K562 (cell line): Measurements from ENCODE around the gene FASN. TPM values are rescaled to one million over a fixed set of nuclear protein-coding genes. Genes with fewer than 3 reads are reported as not detected.

Experiments used
- ATAC-seq: fragments of 200-7000 bp; cut with Tn5 transposase; 3 replicates; pipeline ENCODE4 v1.9.1; 2020; ENCODE audit warnings: moderate library complexity
- BruUV-seq: library from RNA; stranded (reverse); fragments of 400-500 nt; replicated peaks from 2 replicates; lab custom pipeline; 2021; lab: Mats Ljungman, UMichigan
- CTCF ChIA-PET: fragments of 300-600 bp; formaldehyde crosslinking; extraction: SDS; loops from one replicate; lab custom pipeline; 2021; ENCODE audit warnings: low intra/inter-chr PET ratio; lab: Yijun Ruan, JAX
- POLR2A ChIA-PET: fragments of 300-600, 350-650 bp; sonication (Branson Sonifier 250); formaldehyde crosslinking; extraction: SDS; loops from one replicate; lab custom pipeline; 2021; ENCODE audit warnings: antibody characterized with exemption, inconsistent platforms; lab: Yijun Ruan, JAX
- DNase-seq, 4 experiments: peaks; one replicate each; pipeline versions ENCODE4 v3.0.0 to v3.0.0-alpha.2; 2011 to 2018; ENCODE audit warnings: low spot score in 3 of 4, mixed read lengths in 3 of 4; ENCODE audit errors: extremely low read depth in 1 of 4
- FAIRE-seq: peaks from 2 replicates; lab custom pipeline; 2011; peaks lifted over from hg19 to GRCh38; lab: Jason Lieb, UNC
- H2AFZ ChIP-seq: 2 replicates; pipeline ENCODE4 v1.6.0; 2011; ENCODE audit warnings: low read depth, low read length, control low read depth, inconsistent platforms
- H3K27ac ChIP-seq: fragments of 200-600 bp; 3 replicates; pipeline ENCODE4 v1.8.0; 2011; ENCODE audit warnings: low read depth, mild to moderate bottlenecking, control low read depth, inconsistent platforms, low read length, moderate library complexity, mixed read lengths; ENCODE audit errors: extremely low read depth
- H3K27me3 ChIP-seq, 2 experiments: fragments of 300-600 bp in 1 of 2; 2 replicates in 1 of 2; 3 replicates in 1 of 2; pipeline versions ENCODE4 v1.6.0 to v1.8.0; 2011; ENCODE audit warnings: inconsistent platforms in 2 of 2, low read length in 2 of 2, mild to moderate bottlenecking in 1 of 2, mixed read lengths in 1 of 2, moderate library complexity in 1 of 2; ENCODE audit not compliant: control insufficient read depth in 2 of 2, insufficient read depth in 2 of 2
- H3K36me3 ChIP-seq: fragments of 300-600 bp; 3 replicates; pipeline ENCODE4 v1.8.0; 2011; ENCODE audit warnings: mild to moderate bottlenecking, low read length, inconsistent platforms; ENCODE audit not compliant: control insufficient read depth, insufficient read depth
- H3K4me1 ChIP-seq, 2 experiments: fragments of 200-600 bp in 1 of 2; replicated peaks in 1 of 2; 2 replicates in 1 of 2; 3 replicates in 1 of 2; pipeline versions ENCODE4 v1.5.1 to v1.8.0; 2011; ENCODE audit warnings: inconsistent platforms in 2 of 2, low read length in 2 of 2, mild to moderate bottlenecking in 1 of 2, mixed read lengths in 1 of 2, moderate library complexity in 1 of 2; ENCODE audit not compliant: control insufficient read depth in 2 of 2, insufficient read depth in 2 of 2
- H3K4me2 ChIP-seq: 2 replicates; pipeline ENCODE4 v1.6.1; 2011; ENCODE audit warnings: low read length, control low read depth, inconsistent platforms, mixed read lengths; ENCODE audit not compliant: insufficient read depth
- H3K4me3 ChIP-seq: fragments of 200-600 bp; sonication (generic), shearing (Covaris generic); 2 replicates; pipeline ENCODE4 v1.5.1; 2016; ENCODE audit warnings: control low read depth, inconsistent platforms
- H3K79me2 ChIP-seq: fragments of 200-600 bp; 3 replicates; pipeline ENCODE4 v1.8.0; 2011; ENCODE audit warnings: low read length, inconsistent platforms; ENCODE audit not compliant: control insufficient read depth, insufficient read depth
- H3K9ac ChIP-seq, 2 experiments: 2 replicates each; pipeline versions ENCODE4 v1.6.0 to v1.6.1; 2011; ENCODE audit warnings: low read depth in 2 of 2, low read length in 2 of 2, control low read depth in 1 of 2, inconsistent platforms in 1 of 2, mild to moderate bottlenecking in 1 of 2, mixed read lengths in 1 of 2; ENCODE audit not compliant: insufficient read depth in 1 of 2
- H3K9me1 ChIP-seq: one replicate; pipeline ENCODE4 v1.6.0; 2011; ENCODE audit warnings: inconsistent platforms, mild to moderate bottlenecking, low read length, moderate library complexity; ENCODE audit not compliant: control insufficient read depth, insufficient read depth
- H3K9me3 ChIP-seq: replicated peaks from 2 replicates; pipeline ENCODE4 v1.5.1; 2011; ENCODE audit warnings: low read depth, low read length, inconsistent platforms; ENCODE audit not compliant: control insufficient read depth, insufficient read depth
- H4K20me1 ChIP-seq: replicated peaks from 2 replicates; pipeline ENCODE4 v1.6.1; 2011; ENCODE audit warnings: low read length, inconsistent platforms, mixed read lengths; ENCODE audit not compliant: control insufficient read depth, insufficient read depth
- ARID2 ChIP-seq: fragments of 450-650 bp; IDR thresholded peaks from 2 replicates; pipeline ENCODE4 v1.6.1; 2017; ENCODE audit warnings: antibody characterized with exemption, mild to moderate bottlenecking
- EZH2 ChIP-seq: IDR thresholded peaks from 2 replicates; pipeline ENCODE4 v1.6.1; 2012; ENCODE audit warnings: low read depth, mild to moderate bottlenecking, inconsistent platforms, low read length, borderline replicate concordance
- FOXK2 ChIP-seq, 2 experiments: fragments of 450-650 bp; IDR thresholded peaks in 1 of 2; conservative IDR thresholded peaks in 1 of 2; 2 replicates each; pipeline ENCODE4 v1.6.1; 2016; ENCODE audit warnings: low read depth in 2 of 2, mild to moderate bottlenecking in 1 of 2
- KHSRP ChIP-seq: fragments of 450-650 bp; IDR thresholded peaks from 2 replicates; pipeline ENCODE4 v1.6.1; 2017
- NR4A1 ChIP-seq, 2 experiments: fragments of 250-450 bp in 1 of 2; fragments of 450-650 bp in 1 of 2; sonication (Bioruptor Pico) in 1 of 2; IDR thresholded peaks; 2 replicates each; pipeline versions ENCODE4 v1.4.0 to v1.6.1; 2016 to 2020; ENCODE audit warnings: mild to moderate bottlenecking in 2 of 2, missing compliant biosample characterization in 1 of 2, missing genetic modification characterization in 1 of 2, moderate library complexity in 1 of 2
- POLR2AphosphoS5 ChIP-seq: IDR thresholded peaks from 2 replicates; pipeline ENCODE4 v1.6.1; 2011; ENCODE audit warnings: mild to moderate bottlenecking, low read depth, low read length, moderate library complexity; ENCODE audit not compliant: control insufficient read depth, insufficient read depth
- POLR2G ChIP-seq: fragments of 200-400 bp; formaldehyde crosslinking; IDR thresholded peaks from 2 replicates; pipeline ENCODE4 v1.6.1; 2017; ENCODE audit warnings: low read depth, mild to moderate bottlenecking, antibody characterized with exemption, low read length, moderate library complexity
- PTRF ChIP-seq: fragments of 450-650 bp; IDR thresholded peaks from 2 replicates; pipeline ENCODE4 v1.6.1; 2016; ENCODE audit warnings: mild to moderate bottlenecking, missing genetic modification characterization, missing compliant biosample characterization
- PTTG1 ChIP-seq: fragments of 450-650 bp; IDR thresholded peaks from 2 replicates; pipeline ENCODE4 v1.6.1; 2016; ENCODE audit warnings: low read depth, mild to moderate bottlenecking, missing genetic modification characterization, missing compliant biosample characterization
- RHOXF2B ChIP-seq: fragments of 250-450 bp; sonication (Bioruptor Pico); conservative IDR thresholded peaks from 2 replicates; pipeline ENCODE4 v1.5.1; 2021
- SAFB ChIP-seq: fragments of 200-400 bp; formaldehyde crosslinking; IDR thresholded peaks from 2 replicates; pipeline ENCODE4 v1.6.1; 2017; ENCODE audit warnings: low read depth, low read length, borderline replicate concordance
- TRIM28 ChIP-seq: fragments of 450-650 bp; IDR thresholded peaks from 2 replicates; pipeline ENCODE4 v1.6.1; 2017
- YY1 ChIP-seq, 3 experiments: IDR thresholded peaks; 2 replicates each; pipeline ENCODE4 v1.6.1; 2011; ENCODE audit warnings: low read length in 2 of 3, mild to moderate bottlenecking in 2 of 3, moderate library complexity in 2 of 3, borderline replicate concordance in 1 of 3, control low read depth in 1 of 3, low read depth in 1 of 3; ENCODE audit not compliant: insufficient read depth in 3 of 3, insufficient replicate concordance in 2 of 3, control insufficient read depth in 1 of 3, insufficient read length in 1 of 3; ENCODE audit errors: extremely low read depth in 1 of 3
- ZBTB1 ChIP-seq: sonication (generic); formaldehyde crosslinking; IDR thresholded peaks from 2 replicates; pipeline ENCODE4 v1.8.1; 2023; ENCODE audit warnings: missing genetic modification reagents, low read depth, mild to moderate bottlenecking, borderline replicate concordance
- ZNF764 ChIP-seq: fragments of 250-450 bp; sonication (Bioruptor Pico); IDR thresholded peaks from 2 replicates; pipeline ENCODE4 v1.4.0; 2020; ENCODE audit warnings: low read depth, mild to moderate bottlenecking, moderate library complexity
- WGBS: fragments of 100-300 bp; shearing (Covaris generic); methylation state at CpG from one replicate; pipeline ENCODE4 v1.1.6; 2016; ENCODE audit warnings: low coverage, mixed read lengths; ENCODE audit not compliant: insufficient coverage; ENCODE audit errors: missing lambda C conversion rate; 5-methylcytosine and 5-hydroxymethylcytosine counted together
- in situ Hi-C: fragments of 300-500 bp; cut with MboI; formaldehyde crosslinking; loops from 4 replicates; pipeline ENCODE4 v1.15.0; 2018; ENCODE audit warnings: inconsistent platforms, mixed read lengths
- intact Hi-C: fragments of 100-400 bp; cut with micrococcal nuclease; formaldehyde crosslinking; loops from 2 replicates; pipeline ENCODE4 v1.14.2; 2022
- polyA plus RNA-seq, 8 experiments: library from polyadenylated mRNA; depleted of rRNA in 4 of 8; stranded (reverse) in 5 of 8; unstranded in 3 of 8; fragments of >200 nt; fragmentation: Nextera tagmentation in 2 of 8; fragmentation: Illumina TruSeq in 1 of 8; extraction: Ambion mirVana in 2 of 8; extraction: Trizol in 1 of 8; gene quantifications; 2 replicates each; pipeline versions ENCODE4 v1.2.1 to v1.2.3, GENCODE V29; 2011 to 2014; ENCODE audit warnings: inconsistent platforms in 1 of 8, missing spikeins in 1 of 8
- total RNA-seq, 7 experiments: library from RNA; depleted of rRNA in 6 of 7; stranded (reverse); fragments of >200 nt in 6 of 7; fragmentation: Illumina TruSeq in 2 of 7; extraction: Trizol in 2 of 7; gene quantifications; 2 replicates each; pipeline versions ENCODE4 v1.2.1 to v1.2.3, GENCODE V29; 2011 to 2021; ENCODE audit warnings: low replicate concordance in 1 of 7
- TF ChIP-seq, protein P1 (sequence below): fragments of 200-800 bp; sonication (Bioruptor generic); IDR thresholded peaks from 2 replicates; pipeline ENCODE4 v1.6.1; 2017; ENCODE audit warnings: missing genetic modification characterization, missing compliant biosample characterization
- TF ChIP-seq, protein P2 (sequence below): sonication (generic); formaldehyde crosslinking; IDR thresholded peaks from 2 replicates; pipeline ENCODE4 v1.5.0; 2020; ENCODE audit warnings: missing genetic modification reagents

Gene FASN
- total and polyA plus RNA-seq, 9 of the 15 experiments (the other 6 are each of a cell fraction or from before 2014, with no cell fraction given), result 0.15 to 663 (median 49.9) TPM

DNA sequence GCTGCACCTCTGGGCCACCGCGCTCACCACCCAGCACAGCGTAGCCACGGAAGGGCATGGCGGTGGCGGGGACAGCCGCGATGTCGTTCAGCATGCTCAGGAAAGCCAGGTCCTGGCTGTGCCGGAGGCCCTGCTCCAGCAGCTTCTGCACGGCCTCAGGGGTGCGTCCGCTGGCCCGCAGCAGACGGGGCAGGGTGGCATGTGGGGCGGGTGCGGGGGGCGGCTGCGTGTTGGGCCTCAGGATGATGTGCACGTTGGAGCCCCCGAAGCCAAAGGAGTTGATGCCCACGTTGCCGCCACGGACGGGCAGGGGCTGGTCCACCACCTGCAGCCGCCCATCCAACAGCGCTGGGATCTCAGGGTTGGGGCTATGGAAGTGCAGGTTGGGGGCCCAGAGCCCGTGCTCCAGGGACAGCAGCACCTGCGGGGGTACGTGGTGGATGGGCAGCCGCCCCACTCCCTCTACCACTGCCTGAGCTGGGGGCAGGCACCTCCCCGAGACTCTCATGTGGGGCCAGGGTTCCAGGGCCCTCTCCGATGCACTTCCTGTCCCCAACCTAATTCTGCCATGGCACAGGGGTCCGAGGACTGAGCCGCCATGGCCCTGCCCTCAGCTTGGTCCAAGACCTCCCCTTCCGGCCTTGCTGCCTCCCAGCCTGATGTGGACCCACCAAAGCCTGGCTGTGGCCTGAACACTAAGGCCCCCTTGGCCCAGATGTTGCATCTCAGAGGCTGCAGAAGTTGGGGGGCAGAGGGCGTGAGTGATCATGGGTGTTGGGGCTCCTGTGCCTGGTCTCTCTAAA lies 6.6 kb downstream of the FASN start:
- Histone ChIP-seq H3K27ac (no peak overlapping the region), H4K20me1 (peaks cover 30% of the 10 kb centered on the region)
- no peak for FAIRE-seq
- TF ChIP-seq ZNF764 (CRISPR knock-in tag) (no peak), YY1 (IDR thresholded peaks at IDR 0.05; ENCODE audit: borderline replicate concordance in 1 of 3, control insufficient read depth in 1 of 3, extremely low read depth in 1 of 3, insufficient read depth in 3 of 3, insufficient read length in 1 of 3, insufficient replicate concordance in 2 of 3, low read depth in 1 of 3, low read length in 2 of 3) (peak in 1 of 3 experiments; percentile 11), ZBTB1 (CRISPR knock-in tag) (no peak), PTTG1 (tag) (no peak), EZH2 (no peak), SAFB (0 out of 2 replicates have a peak, but pooled peaks have one; percentile 26), TRIM28 (no peak), RHOXF2B (CRISPR knock-in tag) (no peak), FOXK2 (conservative IDR thresholded peaks at IDR 0.05 in 1 of 2, IDR thresholded peaks at IDR 0.05 in 1 of 2; ENCODE audit: low read depth in 2 of 2) (no peak), POLR2AphosphoS5 (peak; percentile 63), PTRF (tag) (no peak), ARID2 (no peak), POLR2G (peak; percentile 71), KHSRP (no peak), NR4A1 (CRISPR knock-in tag; IDR thresholded peaks at IDR 0.05) (no peak), NR4A1 (tag; IDR thresholded peaks at IDR 0.05) (no peak)
- TF ChIP-seq, protein P1, sequence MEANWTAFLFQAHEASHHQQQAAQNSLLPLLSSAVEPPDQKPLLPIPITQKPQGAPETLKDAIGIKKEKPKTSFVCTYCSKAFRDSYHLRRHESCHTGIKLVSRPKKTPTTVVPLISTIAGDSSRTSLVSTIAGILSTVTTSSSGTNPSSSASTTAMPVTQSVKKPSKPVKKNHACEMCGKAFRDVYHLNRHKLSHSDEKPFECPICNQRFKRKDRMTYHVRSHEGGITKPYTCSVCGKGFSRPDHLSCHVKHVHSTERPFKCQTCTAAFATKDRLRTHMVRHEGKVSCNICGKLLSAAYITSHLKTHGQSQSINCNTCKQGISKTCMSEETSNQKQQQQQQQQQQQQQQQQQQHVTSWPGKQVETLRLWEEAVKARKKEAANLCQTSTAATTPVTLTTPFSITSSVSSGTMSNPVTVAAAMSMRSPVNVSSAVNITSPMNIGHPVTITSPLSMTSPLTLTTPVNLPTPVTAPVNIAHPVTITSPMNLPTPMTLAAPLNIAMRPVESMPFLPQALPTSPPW (CRISPR knock-in tag), result no peak
- TF ChIP-seq, protein P2, sequence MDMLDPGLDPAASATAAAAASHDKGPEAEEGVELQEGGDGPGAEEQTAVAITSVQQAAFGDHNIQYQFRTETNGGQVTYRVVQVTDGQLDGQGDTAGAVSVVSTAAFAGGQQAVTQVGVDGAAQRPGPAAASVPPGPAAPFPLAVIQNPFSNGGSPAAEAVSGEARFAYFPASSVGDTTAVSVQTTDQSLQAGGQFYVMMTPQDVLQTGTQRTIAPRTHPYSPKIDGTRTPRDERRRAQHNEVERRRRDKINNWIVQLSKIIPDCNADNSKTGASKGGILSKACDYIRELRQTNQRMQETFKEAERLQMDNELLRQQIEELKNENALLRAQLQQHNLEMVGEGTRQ (CRISPR knock-in tag), result no peak

More for the DNA sequence above, 6.6 kb downstream of the FASN start:
- intact Hi-C loops, result no loop called here
- Histone ChIP-seq H3K4me1 (peaks cover 10 to 64% of the 10 kb centered on the region in 2 experiments; a peak in 4 of 5 replicates), H3K4me2 (no peak overlapping the region), H3K9me1 (no peaks in the 10 kb centered on the region), H2AFZ (no peak overlapping the region), H3K36me3 (peaks cover 96% of the 10 kb centered on the region), H3K9ac (no peak overlapping the region), H3K4me3 (no peak overlapping the region), H3K9me3 (no peaks in the 10 kb centered on the region), H3K27me3 (no peaks in the 10 kb centered on the region), H3K79me2 (peaks cover 57% of the 10 kb centered on the region)
- CTCF ChIA-PET, result no interaction called here
- WGBS, result 98% methylated on average over 22 of the region's 37 CpGs
- POLR2A ChIA-PET, result interaction anchor here (0.7 to 1.2 kb wide), 5 partner anchors 9 to 15 kb away, joined by 3 to 5 read pairs (median 4); no protein-coding TSS in a partner anchor
- no peak for ATAC-seq
- in situ Hi-C loops, result no loop called here
- no peak for DNase-seq
- BruUV-seq, result no TSS peak
